Measurements from ENCODE around the gene GLDN.

Gene GLDN

GRCh38 chr15:51338496-51338895 is 3.0 kb upstream of the GLDN start, which contains the start of gene CYP19A1:
TSS of gene CYP19A1 (minus strand) at chr15:51338596. CDS start at chr15:51242912, 95,684 bp downstream.
- in situ Hi-C loops (cut with MboI; ENCODE audit: low sequenced_read_pairs, unreplicated experiment), result no loop called here
- no peak for TF ChIP-seq CTCF (IDR thresholded peaks at IDR 0.05; ENCODE audit: borderline replicate concordance, control extremely low read depth, extremely low read depth, insufficient read depth, missing control alignments)
- no peak for DNase-seq (ENCODE audit: low spot score)

- in situ Hi-C loops (cut with MboI; ENCODE audit: low sequenced_read_pairs, unreplicated experiment), result no loop called here
- TF ChIP-seq CTCF (IDR thresholded peaks at IDR 0.05; ENCODE audit: borderline replicate concordance, control extremely low read depth, extremely low read depth, insufficient read depth, missing control alignments), result no peak
- no peak for DNase-seq (ENCODE audit: low spot score)
Measured at GRCh38 chr15:51342227-51342999, 958 bp downstream of the GLDN start.

GRCh38 chr15:51343466-51343865 is 2.0 kb downstream of the GLDN start:
- no peak for DNase-seq (ENCODE audit: low spot score)

GRCh38 chr15:51346136-51346535 is 4.7 kb downstream of the GLDN start:
- in situ Hi-C loops (cut with MboI; ENCODE audit: low sequenced_read_pairs, unreplicated experiment), result no loop called here
- DNase-seq (ENCODE audit: low spot score), result no peak
- TF ChIP-seq CTCF (IDR thresholded peaks at IDR 0.05; ENCODE audit: borderline replicate concordance, control extremely low read depth, extremely low read depth, insufficient read depth, missing control alignments), result no peak

More at GRCh38 chr15:51343466-51343865, 2.0 kb downstream of the GLDN start:
- no peak for TF ChIP-seq CTCF (IDR thresholded peaks at IDR 0.05; ENCODE audit: borderline replicate concordance, control extremely low read depth, extremely low read depth, insufficient read depth, missing control alignments)
- in situ Hi-C loops (cut with MboI; ENCODE audit: low sequenced_read_pairs, unreplicated experiment), result no loop called here

- DNase-seq (ENCODE audit: low spot score), result peak; percentile 64
- in situ Hi-C loops (cut with MboI; ENCODE audit: low sequenced_read_pairs, unreplicated experiment), result no loop called here
- no peak for TF ChIP-seq CTCF (IDR thresholded peaks at IDR 0.05; ENCODE audit: borderline replicate concordance, control extremely low read depth, extremely low read depth, insufficient read depth, missing control alignments)
Measured at GRCh38 chr15:51348688-51349087, 7.2 kb downstream of the GLDN start.

- in situ Hi-C loops (cut with MboI; ENCODE audit: low sequenced_read_pairs, unreplicated experiment), result no loop called here
- TF ChIP-seq CTCF (IDR thresholded peaks at IDR 0.05; ENCODE audit: borderline replicate concordance, control extremely low read depth, extremely low read depth, insufficient read depth, missing control alignments), result no peak
- DNase-seq (ENCODE audit: low spot score), result no peak
Measured at GRCh38 chr15:51349156-51349844, 7.8 kb downstream of the GLDN start.
